Fibroblast of lung (primary cell): ENCODE results near the gene GRM4. TPM values are rescaled to one million over a fixed set of nuclear protein-coding genes. Genes with fewer than 3 reads are reported as not detected.
"Not testable (repeated sequence)": the region's sequence is repeated elsewhere in the genome, so short reads cannot be mapped to it uniquely, and the experiment has no call there.

ENCODE experiments used
- DNase-seq, 2 donors: peaks; one replicate each; pipeline versions ENCODE4 v3.0.0 to v3.0.0-alpha.2; 2010; ENCODE audit warnings: low read depth in 2 of 2
- H2AFZ ChIP-seq: 2 replicates; pipeline ENCODE4 v1.5.1; 2012; ENCODE audit warnings: low read length, control low read depth, inconsistent platforms
- H3K27ac ChIP-seq: 2 replicates; pipeline ENCODE4 v1.5.1; 2011; ENCODE audit warnings: low read length, control low read depth; ENCODE audit not compliant: insufficient read depth
- H3K27me3 ChIP-seq: 2 replicates; pipeline ENCODE4 v1.5.1; 2011; ENCODE audit warnings: mild to moderate bottlenecking, low read length; ENCODE audit not compliant: control insufficient read depth, insufficient read depth
- H3K36me3 ChIP-seq: 2 replicates; pipeline ENCODE4 v1.5.1; 2011; ENCODE audit warnings: low read length; ENCODE audit not compliant: control insufficient read depth, insufficient read depth
- H3K4me1 ChIP-seq: 2 replicates; pipeline ENCODE4 v1.5.1; 2011; ENCODE audit warnings: low read length; ENCODE audit not compliant: control insufficient read depth, insufficient read depth; ENCODE audit errors: extremely low read depth
- H3K4me2 ChIP-seq: 2 replicates; pipeline ENCODE4 v1.5.1; 2011; ENCODE audit warnings: low read length, control low read depth; ENCODE audit not compliant: insufficient read depth; ENCODE audit errors: extremely low read depth
- H3K4me3 ChIP-seq, 4 experiments: fragments of 200-600 bp in 1 of 4; sonication (generic) in 1 of 4; replicated peaks in 1 of 4; 2 replicates each; pipeline ENCODE4 v1.5.1; 2011 to 2016; ENCODE audit warnings: low read length in 4 of 4, low read depth in 3 of 4, mild to moderate bottlenecking in 3 of 4, control low read depth in 2 of 4, inconsistent platforms in 1 of 4, mixed read lengths in 1 of 4; ENCODE audit not compliant: insufficient read depth in 1 of 4; ENCODE audit errors: control extremely low read depth in 1 of 4
- H3K79me2 ChIP-seq: 2 replicates; pipeline ENCODE4 v1.5.1; 2012; ENCODE audit warnings: mild to moderate bottlenecking, low read length, inconsistent platforms; ENCODE audit not compliant: control insufficient read depth, insufficient read depth
- H3K9ac ChIP-seq: 2 replicates; pipeline ENCODE4 v1.5.1; 2011; ENCODE audit warnings: mild to moderate bottlenecking, low read length, control low read depth; ENCODE audit not compliant: insufficient read depth
- H3K9me3 ChIP-seq: 2 replicates; pipeline ENCODE4 v1.5.1; 2012; ENCODE audit warnings: low read depth, low read length; ENCODE audit not compliant: control insufficient read depth, insufficient read depth
- H4K20me1 ChIP-seq: 2 replicates; pipeline ENCODE4 v1.5.1; 2011; ENCODE audit warnings: low read length; ENCODE audit not compliant: control insufficient read depth, insufficient read depth; ENCODE audit errors: extremely low read depth
- CTCF ChIP-seq, 2 donors: IDR thresholded peaks in 1 of 2; conservative IDR thresholded peaks in 1 of 2; 1 replicate in 1 of 2; 2 replicates in 1 of 2; pipeline ENCODE4 v1.5.1; 2011 to 2012; ENCODE audit warnings: low read length in 2 of 2, control low read depth in 1 of 2, inconsistent platforms in 1 of 2, low read depth in 1 of 2, mild to moderate bottlenecking in 1 of 2
- EZH2 ChIP-seq: IDR thresholded peaks from 2 replicates; pipeline ENCODE4 v1.5.1; 2012; ENCODE audit warnings: low read length, control low read depth, mild to moderate bottlenecking; ENCODE audit errors: missing control alignments
- polyA plus RNA-seq, 2 donors: library from polyadenylated mRNA; depleted of rRNA in 1 of 2; stranded (reverse) in 1 of 2; unstranded in 1 of 2; fragments of >200 nt; gene quantifications; 2 replicates each; pipeline ENCODE4 v1.2.1, GENCODE V29; 2011 to 2012; ENCODE audit warnings: missing spikeins in 1 of 2
- total RNA-seq: library from RNA; depleted of rRNA; stranded (reverse); fragments of >200 nt; gene quantifications from 2 replicates; pipeline ENCODE4 v1.2.1, GENCODE V29; 2014

GRM4 gene
- total and polyA plus RNA-seq, 2 donors (not counting 1 experiment from before 2014, with no cell fraction given): under 0.01 TPM; not detected in 1

GRCh38 chr6:34044945-34045595 is 100.8 kb downstream of the GRM4 start:
- no peaks in the 10 kb centered on the region for H3K4me1 ChIP-seq
- no peak for TF ChIP-seq CTCF (conservative IDR thresholded peaks at IDR 0.05 in 1 of 2, IDR thresholded peaks at IDR 0.05 in 1 of 2; ENCODE audit: low read depth in 1 of 2, low read length in 2 of 2)
- no peak for TF ChIP-seq EZH2
- H3K4me3 ChIP-seq: no peak overlapping the region
- H3K27me3 ChIP-seq: peaks cover 3% of the 10 kb centered on the region
- H4K20me1 ChIP-seq: no peaks in the 10 kb centered on the region
- H3K4me2 ChIP-seq: no peak overlapping the region
- no peak for DNase-seq
- no peak overlapping the region for H2AFZ ChIP-seq
- no peak overlapping the region for H3K27ac ChIP-seq
- H3K79me2 ChIP-seq: no peaks in the 10 kb centered on the region
- no peak overlapping the region for H3K9ac ChIP-seq
- H3K9me3 ChIP-seq: no peaks in the 10 kb centered on the region
- no peaks in the 10 kb centered on the region for H3K36me3 ChIP-seq

GRCh38 chr6:34043359-34043758 is 102.5 kb downstream of the GRM4 start:
- no peak overlapping the region for H3K4me2 ChIP-seq
- H3K36me3 ChIP-seq: no peaks in the 10 kb centered on the region
- H4K20me1 ChIP-seq: no peaks in the 10 kb centered on the region
- no peak overlapping the region for H3K4me3 ChIP-seq
- H3K27ac ChIP-seq: no peak overlapping the region
- H2AFZ ChIP-seq: no peak overlapping the region
- peaks cover 3% of the 10 kb centered on the region for H3K27me3 ChIP-seq
- no peak overlapping the region for H3K9ac ChIP-seq
- H3K79me2 ChIP-seq: no peaks in the 10 kb centered on the region
- no peaks in the 10 kb centered on the region for H3K4me1 ChIP-seq
- TF ChIP-seq EZH2: no peak
- TF ChIP-seq CTCF (conservative IDR thresholded peaks at IDR 0.05 in 1 of 2, IDR thresholded peaks at IDR 0.05 in 1 of 2; ENCODE audit: low read depth in 1 of 2, low read length in 2 of 2): no peak
- no peak for DNase-seq
- H3K9me3 ChIP-seq: no peaks in the 10 kb centered on the region

- H3K4me3 ChIP-seq, H3K27me3 ChIP-seq, H3K9ac ChIP-seq, DNase-seq, H3K27ac ChIP-seq, H2AFZ ChIP-seq, H3K4me1 ChIP-seq, H3K36me3 ChIP-seq, H3K79me2 ChIP-seq, H3K9me3 ChIP-seq, H3K4me2 ChIP-seq, H4K20me1 ChIP-seq: not testable (repeated sequence)
These were observed 103.9 kb downstream of the GRM4 start for GRCh38 chr6:34041998-34042397.
